HCT116 (cell line): ENCODE data around the gene PDCD6IP. TPM values are rescaled to one million over a fixed set of nuclear protein-coding genes. Genes with fewer than 3 reads are reported as not detected.

Source experiments
- ATAC-seq: fragments of 200-7000 bp; cut with Tn5 transposase; 2 replicates; pipeline ENCODE4 v1.9.1; 2020; ENCODE audit warnings: mild to moderate bottlenecking, moderate library complexity
- BruUV-seq: library from RNA; stranded (reverse); fragments of 400-500 nt; replicated peaks from 2 replicates; lab custom pipeline; 2021; lab: Mats Ljungman, UMichigan
- CTCF ChIA-PET: fragments of 300-600 bp; sonication (Branson Sonifier 250); formaldehyde crosslinking; loops from one replicate; lab custom pipeline; 2021; ENCODE audit warnings: antibody characterized with exemption; lab: Charles Lee
- POLR2A ChIA-PET: fragments of 300-600, 350-600 bp; sonication (Branson Sonifier 250); formaldehyde crosslinking; loops from one replicate; lab custom pipeline; 2021; ENCODE audit warnings: antibody characterized with exemption; lab: Charles Lee
- RAD21 ChIA-PET, 2 experiments: fragments of 300-600 bp; sonication (Branson Sonifier 250); formaldehyde crosslinking; loops; one replicate each; lab custom pipeline; 2023; ENCODE audit warnings: low total read pairs in 2 of 2; ENCODE audit not compliant: uncharacterized antibody in 2 of 2, unreplicated experiment in 2 of 2, low non-redundant PET in 1 of 2; lab: Charles Lee
- DNase-seq: peaks from one replicate; pipeline ENCODE4 v3.0.0-alpha.2; 2010; ENCODE audit warnings: low read depth, low spot score
- H2AFZ ChIP-seq: fragments of 200-600 bp; shearing (Covaris generic), sonication (generic); 2 replicates; pipeline ENCODE4 v1.6.1; 2017; ENCODE audit warnings: low read depth, mixed run types, mixed read lengths, antibody characterized with exemption, low read length; ENCODE audit not compliant: poor library complexity, severe bottlenecking
- H3K27ac ChIP-seq: 2 replicates; pipeline ENCODE4 v1.5.1; 2012; ENCODE audit warnings: low read depth, low read length
- H3K27me3 ChIP-seq: fragments of 200-600 bp; sonication (generic); 2 replicates; pipeline ENCODE4 v1.6.1; 2016; ENCODE audit warnings: mixed run types, low read length, mixed read lengths; ENCODE audit not compliant: insufficient read depth
- H3K36me3 ChIP-seq, 2 experiments: fragments of 200-500 bp in 1 of 2; fragments of 200-600 bp in 1 of 2; sonication (Bioruptor generic) in 1 of 2; sonication (generic) in 1 of 2; 2 replicates each; pipeline versions ENCODE4 v1.5.1 to v1.6.1; 2014 to 2016; ENCODE audit warnings: low read length in 2 of 2, inconsistent platforms in 1 of 2, mixed read lengths in 1 of 2, mixed run types in 1 of 2; ENCODE audit not compliant: insufficient read depth in 2 of 2, control insufficient read depth in 1 of 2
- H3K4me1 ChIP-seq, 2 experiments: fragments of 200-600 bp in 1 of 2; sonication (generic) in 1 of 2; 2 replicates each; pipeline versions ENCODE4 v1.5.1 to v1.6.1; 2012 to 2017; ENCODE audit warnings: low read length in 2 of 2, inconsistent platforms in 1 of 2, mild to moderate bottlenecking in 1 of 2, mixed read lengths in 1 of 2, mixed run types in 1 of 2, moderate library complexity in 1 of 2; ENCODE audit not compliant: insufficient read depth in 2 of 2, control insufficient read depth in 1 of 2
- H3K4me2 ChIP-seq: fragments of 200-600 bp; sonication (generic); 2 replicates; pipeline ENCODE4 v1.6.1; 2017; ENCODE audit warnings: mixed run types, low read length, mixed read lengths
- H3K4me3 ChIP-seq, 2 experiments: fragments of 200-600 bp in 1 of 2; sonication (generic) in 1 of 2; replicated peaks in 1 of 2; 2 replicates each; pipeline ENCODE4 v1.5.1; 2011 to 2016; ENCODE audit warnings: low read length in 2 of 2, control low read depth in 1 of 2, low read depth in 1 of 2, mild to moderate bottlenecking in 1 of 2, mixed read lengths in 1 of 2, mixed run types in 1 of 2
- H3K79me2 ChIP-seq: fragments of 200-600 bp; sonication (generic); 2 replicates; pipeline ENCODE4 v1.6.1; 2017; ENCODE audit warnings: mild to moderate bottlenecking, mixed run types, low read length, moderate library complexity, mixed read lengths; ENCODE audit not compliant: insufficient read depth
- H3K9ac ChIP-seq: fragments of 200-600 bp; sonication (generic); 2 replicates; pipeline ENCODE4 v1.6.1; 2016; ENCODE audit warnings: low read length, mixed read lengths
- H3K9me2 ChIP-seq: fragments of 200-600 bp; sonication (generic), shearing (Covaris generic); 2 replicates; pipeline ENCODE4 v1.6.1; 2017; ENCODE audit warnings: mixed run types, mild to moderate bottlenecking, moderate library complexity; ENCODE audit not compliant: insufficient read depth
- H3K9me3 ChIP-seq, 2 experiments: fragments of 200-500 bp in 1 of 2; fragments of 200-600 bp in 1 of 2; sonication (Bioruptor generic) in 1 of 2; sonication (generic) in 1 of 2; 2 replicates each; pipeline ENCODE4 v1.6.1; 2014 to 2017; ENCODE audit warnings: low read length in 2 of 2, mixed read lengths in 2 of 2, inconsistent platforms in 1 of 2, low read depth in 1 of 2, mild to moderate bottlenecking in 1 of 2, mixed run types in 1 of 2, moderate library complexity in 1 of 2; ENCODE audit not compliant: control insufficient read depth in 1 of 2, insufficient read depth in 1 of 2
- H4K20me1 ChIP-seq: fragments of 200-600 bp; sonication (generic), shearing (Covaris generic); 2 replicates; pipeline ENCODE4 v1.6.1; 2017; ENCODE audit warnings: mixed run types, mild to moderate bottlenecking, moderate library complexity; ENCODE audit not compliant: insufficient read depth
- CBX3 ChIP-seq: IDR thresholded peaks from 2 replicates; pipeline ENCODE4 v1.6.1; 2012; ENCODE audit warnings: low read depth
- CEBPB ChIP-seq: IDR thresholded peaks from 2 replicates; pipeline ENCODE4 v1.6.1; 2012; ENCODE audit warnings: low read depth
- EGR1 ChIP-seq: IDR thresholded peaks from 2 replicates; pipeline ENCODE4 v1.6.1; 2012; ENCODE audit warnings: low read depth
- ELF1 ChIP-seq: IDR thresholded peaks from 2 replicates; pipeline ENCODE4 v1.6.1; 2012; ENCODE audit warnings: low read depth, borderline replicate concordance
- EZH2 ChIP-seq: fragments of 200-600 bp; sonication (generic); IDR thresholded peaks from 2 replicates; pipeline ENCODE4 v1.6.1; 2017; ENCODE audit warnings: antibody characterized with exemption, mixed run types
- EZH2phosphoT487 ChIP-seq: fragments of 200-600 bp; IDR thresholded peaks from 2 replicates; pipeline ENCODE4 v1.6.1; 2018; ENCODE audit warnings: antibody characterized with exemption, borderline replicate concordance
- JUND ChIP-seq: IDR thresholded peaks from 2 replicates; pipeline ENCODE4 v1.6.1; 2012
- POLR2A ChIP-seq: IDR thresholded peaks from 2 replicates; pipeline ENCODE4 v1.7.0; 2011; ENCODE audit warnings: borderline replicate concordance; ENCODE audit not compliant: insufficient read depth, insufficient read length; ENCODE audit errors: extremely low read depth
- SIN3A ChIP-seq: IDR thresholded peaks from 2 replicates; pipeline ENCODE4 v1.6.1; 2012; ENCODE audit warnings: low read depth
- SP1 ChIP-seq: IDR thresholded peaks from 2 replicates; pipeline ENCODE4 v1.6.1; 2012; ENCODE audit warnings: low read depth
- SRF ChIP-seq: IDR thresholded peaks from 2 replicates; pipeline ENCODE4 v1.6.1; 2012; ENCODE audit warnings: low read depth
- TCF7L2 ChIP-seq: IDR thresholded peaks from 2 replicates; pipeline ENCODE4 v1.7.0; 2011; ENCODE audit warnings: borderline replicate concordance, inconsistent platforms; ENCODE audit not compliant: insufficient read depth, insufficient read length; ENCODE audit errors: extremely low read depth
- YY1 ChIP-seq: IDR thresholded peaks from 2 replicates; pipeline ENCODE4 v1.6.1; 2011; ENCODE audit warnings: low read length, low read depth, moderate library complexity, mild to moderate bottlenecking; ENCODE audit not compliant: insufficient replicate concordance; ENCODE audit errors: extremely low read depth
- ZFX ChIP-seq: fragments of 450-650 bp; IDR thresholded peaks from 2 replicates; pipeline ENCODE4 v1.6.1; 2017
- intact Hi-C: fragments of 100-400 bp; cut with micrococcal nuclease; formaldehyde crosslinking; loops from 2 replicates; pipeline ENCODE4 v1.10.0; 2022
- total RNA-seq: library from RNA; stranded (reverse); gene quantifications from one replicate; pipeline ENCODE4 v1.2.1, GENCODE V29; 2021; ENCODE audit not compliant: unreplicated experiment
- TF ChIP-seq, protein P1 (sequence below): IDR thresholded peaks from 2 replicates; pipeline ENCODE4 v1.6.1; 2011; ENCODE audit warnings: mild to moderate bottlenecking, low read length, moderate library complexity; ENCODE audit not compliant: insufficient replicate concordance; ENCODE audit errors: extremely low read depth
- TF ChIP-seq, protein P2 (sequence below): IDR thresholded peaks from 2 replicates; pipeline ENCODE4 v1.6.1; 2012

PDCD6IP gene
- total RNA-seq, 1 experiment from 2014 or later = 241 TPM

DNA sequence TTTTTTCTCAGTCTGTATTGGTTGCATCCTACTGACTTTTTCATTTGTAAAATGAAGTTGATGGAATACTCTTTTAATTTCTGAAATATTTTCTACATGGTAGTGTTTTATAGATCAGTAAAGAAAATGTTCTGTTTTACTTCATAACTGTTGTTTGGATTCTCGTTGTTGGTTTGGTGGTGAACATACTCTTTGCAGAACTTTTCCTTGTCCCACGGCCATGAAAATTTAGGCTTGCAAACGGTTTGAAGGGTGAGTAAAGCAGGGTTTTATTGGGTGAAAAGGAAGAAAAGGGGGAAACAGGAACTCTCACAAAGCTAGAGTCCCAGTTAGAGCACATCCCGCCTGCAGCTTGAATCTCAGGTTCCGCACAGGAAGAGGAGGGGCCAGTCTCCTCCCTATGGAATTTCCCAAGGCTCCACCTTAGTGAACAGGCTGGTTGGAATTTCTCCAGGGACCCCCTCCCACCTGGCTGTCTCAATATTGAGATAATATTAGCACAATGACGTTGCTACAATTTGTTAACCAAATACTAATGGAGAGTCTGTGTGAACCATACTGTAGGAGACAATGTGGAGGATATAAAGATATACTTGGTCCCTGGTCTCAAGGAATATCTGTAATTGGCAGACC is 5.6 kb downstream of the PDCD6IP start:
- H3K79me2 ChIP-seq = peaks cover 100% of the 10 kb centered on the region
- H2AFZ ChIP-seq = no peak overlapping the region
- CTCF ChIA-PET = interaction anchor here (0.5 kb wide), 1 partner anchor 364 kb away, joined by 3 read pairs; the partner anchor contains the start of gene UBP1
- no TSS peak for BruUV-seq
- H3K27ac ChIP-seq = no peak overlapping the region
- H3K9me2 ChIP-seq = no peaks in the 10 kb centered on the region
- H3K4me3 ChIP-seq = no peak overlapping the region
- DNase-seq = no peak
- H4K20me1 ChIP-seq = peaks cover 10% of the 10 kb centered on the region; the same call in 1 of the 2 replicates
- H3K36me3 ChIP-seq = peaks cover 3 to 12% of the 10 kb centered on the region in 2 experiments; a peak in 2 of 4 replicates
- H3K9ac ChIP-seq = no peak overlapping the region
- H3K4me1 ChIP-seq = peaks cover 3 to 17% of the 10 kb centered on the region in 2 experiments; a peak in 3 of 4 replicates
- H3K9me3 ChIP-seq = no peaks in the 10 kb centered on the region; a peak in 1 of 4 replicates
- TF ChIP-seq SIN3A (no peak), ELF1 (no peak), ZFX (no peak), POLR2A (no peak), EGR1 (no peak)
- TF ChIP-seq, all 23 proteins: peak for 0
- intact Hi-C loops = no loop called here
- ChIA-PET RAD21 (no interaction called here), POLR2A (no interaction called here)
- Histone ChIP-seq H3K4me2 (no peak overlapping the region), H3K27me3 (no peaks in the 10 kb centered on the region)
- no peak for ATAC-seq

DNA sequence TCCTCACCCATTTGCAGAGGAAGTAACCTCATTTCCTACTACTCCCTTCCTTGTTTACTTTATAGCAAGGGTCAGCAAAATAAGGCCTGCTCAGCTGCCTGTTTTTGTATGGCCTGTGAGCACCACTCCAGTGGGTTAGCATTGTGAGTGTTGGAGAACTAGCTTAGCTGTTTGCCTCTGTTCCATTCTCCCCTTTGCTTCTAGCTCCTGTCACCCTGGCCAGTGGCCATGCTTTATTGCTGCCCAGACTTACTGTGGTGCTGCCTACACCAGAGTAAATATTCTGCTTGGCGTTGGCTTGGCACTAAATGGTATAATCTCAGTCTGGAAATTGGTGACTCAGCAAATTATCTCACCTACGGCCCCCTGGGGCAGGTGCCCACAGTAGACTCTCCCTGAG is 8.8 kb downstream of the PDCD6IP start:
- intact Hi-C loops = no loop called here

More for the DNA sequence above, 8.8 kb downstream of the PDCD6IP start:
- Histone ChIP-seq H3K27me3 (no peaks in the 10 kb centered on the region), H2AFZ (no peak overlapping the region), H3K4me2 (no peak overlapping the region)
- no peak for TF ChIP-seq ELF1
- TF ChIP-seq SRF = no peak
- no peak for TF ChIP-seq JUND
- TF ChIP-seq EGR1 = no peak
- no peak for TF ChIP-seq EZH2
- no peak for TF ChIP-seq ZFX
- TF ChIP-seq CEBPB = no peak
- TF ChIP-seq, protein P1, sequence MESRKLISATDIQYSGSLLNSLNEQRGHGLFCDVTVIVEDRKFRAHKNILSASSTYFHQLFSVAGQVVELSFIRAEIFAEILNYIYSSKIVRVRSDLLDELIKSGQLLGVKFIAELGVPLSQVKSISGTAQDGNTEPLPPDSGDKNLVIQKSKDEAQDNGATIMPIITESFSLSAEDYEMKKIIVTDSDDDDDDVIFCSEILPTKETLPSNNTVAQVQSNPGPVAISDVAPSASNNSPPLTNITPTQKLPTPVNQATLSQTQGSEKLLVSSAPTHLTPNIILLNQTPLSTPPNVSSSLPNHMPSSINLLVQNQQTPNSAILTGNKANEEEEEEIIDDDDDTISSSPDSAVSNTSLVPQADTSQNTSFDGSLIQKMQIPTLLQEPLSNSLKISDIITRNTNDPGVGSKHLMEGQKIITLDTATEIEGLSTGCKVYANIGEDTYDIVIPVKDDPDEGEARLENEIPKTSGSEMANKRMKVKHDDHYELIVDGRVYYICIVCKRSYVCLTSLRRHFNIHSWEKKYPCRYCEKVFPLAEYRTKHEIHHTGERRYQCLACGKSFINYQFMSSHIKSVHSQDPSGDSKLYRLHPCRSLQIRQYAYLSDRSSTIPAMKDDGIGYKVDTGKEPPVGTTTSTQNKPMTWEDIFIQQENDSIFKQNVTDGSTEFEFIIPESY = no peak
- TF ChIP-seq, protein P2, sequence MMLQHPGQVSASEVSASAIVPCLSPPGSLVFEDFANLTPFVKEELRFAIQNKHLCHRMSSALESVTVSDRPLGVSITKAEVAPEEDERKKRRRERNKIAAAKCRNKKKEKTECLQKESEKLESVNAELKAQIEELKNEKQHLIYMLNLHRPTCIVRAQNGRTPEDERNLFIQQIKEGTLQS = no peak
- TF ChIP-seq SIN3A = no peak
- TF ChIP-seq TCF7L2 = no peak
- no peak for TF ChIP-seq SP1
- TF ChIP-seq CBX3 = no peak
- TF ChIP-seq EZH2phosphoT487 = no peak
- no peak for TF ChIP-seq YY1
- TF ChIP-seq, all 23 proteins: peak for 0
- Histone ChIP-seq H3K4me3 (no peak overlapping the region), H3K27ac (no peak overlapping the region), H4K20me1 (peaks cover 21% of the 10 kb centered on the region; the same call in 1 of the 2 replicates), H3K9me2 (no peaks in the 10 kb centered on the region), H3K36me3 (peaks cover 3 to 12% of the 10 kb centered on the region in 2 experiments; a peak in 2 of 4 replicates), H3K9me3 (no peaks in the 10 kb centered on the region; a peak in 1 of 4 replicates), H3K4me1 (peaks cover 0 to 4% of the 10 kb centered on the region in 2 experiments; a peak in 1 of 4 replicates), H3K9ac (no peak overlapping the region), H3K79me2 (peaks cover 100% of the 10 kb centered on the region)
- DNase-seq = no peak
- CTCF ChIA-PET = interaction anchor here (0.8 kb wide), 1 partner anchor 20 kb away, joined by 3 read pairs; no protein-coding TSS in a partner anchor
- no peak for ATAC-seq
- RAD21 ChIA-PET = no interaction called here
- BruUV-seq = no TSS peak
- POLR2A ChIA-PET = no interaction called here
